B cell (primary cell): ENCODE data around the gene TCF7. TPM values are rescaled to one million over a fixed set of nuclear protein-coding genes. Genes with fewer than 3 reads are reported as not detected.

Source experiments
- ATAC-seq: fragments of 200-7000 bp; cut with Tn5 transposase; one replicate; pipeline ENCODE4 v1.10.0; 2021; ENCODE audit warnings: low read depth, mild to moderate bottlenecking, moderate number of reproducible peaks, moderate library complexity
- CTCF ChIA-PET: fragments of 350-600 bp; sonication (Branson Sonifier 250); formaldehyde crosslinking; loops from one replicate; lab custom pipeline; 2021; ENCODE audit warnings: antibody characterized with exemption, inconsistent platforms; lab: Charles Lee
- POLR2A ChIA-PET: fragments of 350-600 bp; sonication (Branson Sonifier 250); formaldehyde crosslinking; loops from one replicate; lab custom pipeline; 2021; ENCODE audit warnings: antibody characterized with exemption; lab: Charles Lee
- DNase-seq: peaks from one replicate; pipeline ENCODE4 v3.0.0; 2013
- H2AFZ ChIP-seq: 2 replicates; pipeline ENCODE4 v1.6.1; 2012; ENCODE audit warnings: mild to moderate bottlenecking, low read depth, low read length; ENCODE audit not compliant: insufficient read depth, poor library complexity, severe bottlenecking
- H3K27ac ChIP-seq, 2 donors: 1 replicate in 1 of 2; 2 replicates in 1 of 2; pipeline ENCODE4 v1.5.1; 2012 to 2013; ENCODE audit warnings: low read length in 2 of 2, mild to moderate bottlenecking in 2 of 2, moderate library complexity in 1 of 2
- H3K27me3 ChIP-seq, 4 experiments: fragments of 200-600 bp in 1 of 4; sonication (generic) in 1 of 4; replicated peaks in 1 of 4; 1 replicate in 2 of 4; 2 replicates in 2 of 4; pipeline versions ENCODE4 v1.6.1 to v1.7.0; 2013 to 2016; ENCODE audit warnings: low read length in 3 of 4, mild to moderate bottlenecking in 2 of 4, mixed read lengths in 1 of 4, moderate library complexity in 1 of 4; ENCODE audit not compliant: insufficient read depth in 4 of 4, control insufficient read depth in 3 of 4; ENCODE audit errors: control extremely low read depth in 1 of 4
- H3K36me3 ChIP-seq, 2 experiments: replicated peaks in 1 of 2; 1 replicate in 1 of 2; 2 replicates in 1 of 2; pipeline versions ENCODE4 v1.6.1 to v1.7.1; 2013; ENCODE audit warnings: low read length in 1 of 2; ENCODE audit not compliant: insufficient read depth in 2 of 2, control insufficient read depth in 1 of 2; ENCODE audit errors: control extremely low read depth in 1 of 2, extremely low read depth in 1 of 2
- H3K4me1 ChIP-seq, 2 donors: fragments of 200-600 bp in 1 of 2; sonication (generic) in 1 of 2; 1 replicate in 1 of 2; 2 replicates in 1 of 2; pipeline versions ENCODE4 v1.5.1 to v1.6.1; 2013 to 2017; ENCODE audit warnings: low read length in 2 of 2; ENCODE audit not compliant: control insufficient read depth in 2 of 2, insufficient read depth in 2 of 2
- H3K4me2 ChIP-seq: replicated peaks from 2 replicates; pipeline ENCODE3; 2012; ENCODE audit warnings: mild to moderate bottlenecking, low read depth, low read length; ENCODE audit not compliant: poor library complexity, severe bottlenecking
- H3K4me3 ChIP-seq, 5 experiments: fragments of 200-600 bp in 1 of 5; sonication (generic) in 1 of 5; 1 replicate in 3 of 5; 2 replicates in 2 of 5; pipeline versions ENCODE4 v1.5.1 to v1.7.0; 2011 to 2016; ENCODE audit warnings: low read length in 4 of 5, mild to moderate bottlenecking in 4 of 5, low read depth in 2 of 5, control low read depth in 1 of 5, moderate library complexity in 1 of 5; ENCODE audit not compliant: insufficient read depth in 1 of 5; ENCODE audit errors: control extremely low read depth in 1 of 5, extremely low read depth in 1 of 5
- H3K79me2 ChIP-seq: fragments of 200-600 bp; sonication (generic); one replicate; pipeline ENCODE4 v1.6.0; 2016; ENCODE audit warnings: low read length; ENCODE audit not compliant: control insufficient read depth, insufficient read depth
- H3K9ac ChIP-seq: fragments of 200-600 bp; sonication (generic); 2 replicates; pipeline ENCODE4 v1.6.1; 2017; ENCODE audit warnings: mild to moderate bottlenecking, low read length, moderate library complexity
- H3K9me3 ChIP-seq, 3 donors: one replicate each; pipeline versions ENCODE4 v1.6.1 to v1.7.1; 2013; ENCODE audit warnings: low read length in 2 of 3; ENCODE audit not compliant: control insufficient read depth in 2 of 3, insufficient read depth in 1 of 3; ENCODE audit errors: control extremely low read depth in 1 of 3
- H4K20me1 ChIP-seq: 2 replicates; pipeline ENCODE4 v1.6.0; 2012; ENCODE audit warnings: mild to moderate bottlenecking, low read length; ENCODE audit not compliant: insufficient read depth, control insufficient read depth, poor library complexity, severe bottlenecking
- H3K27ac Mint-ChIP-seq: one replicate; pipeline ENCODE4 v1.8.0; 2021; ENCODE audit warnings: mixed read lengths
- H3K27me3 Mint-ChIP-seq: one replicate; pipeline ENCODE4 v1.8.0; 2021; ENCODE audit warnings: mixed read lengths
- H3K4me1 Mint-ChIP-seq: one replicate; pipeline ENCODE4 v1.8.0; 2021; ENCODE audit warnings: mixed read lengths
- H3K4me3 Mint-ChIP-seq: one replicate; pipeline ENCODE4 v1.8.0; 2021; ENCODE audit warnings: mixed read lengths
- H3K9me3 Mint-ChIP-seq: one replicate; pipeline ENCODE4 v1.8.0; 2022; ENCODE audit warnings: mixed read lengths; ENCODE audit not compliant: insufficient read depth
- CTCF ChIP-seq: fragments of 200-600 bp; IDR thresholded peaks from one replicate; pipeline ENCODE4 v1.8.0; 2022; ENCODE audit warnings: antibody characterized with exemption, mild to moderate bottlenecking
- EZH2 ChIP-seq: IDR thresholded peaks from 2 replicates; pipeline ENCODE4 v1.6.1; 2012; ENCODE audit warnings: borderline replicate concordance, low read depth, mild to moderate bottlenecking, moderate library complexity, low read length; ENCODE audit not compliant: insufficient read depth, poor library complexity, severe bottlenecking
- WGBS: methylation state at CpG from one replicate; pipeline ENCODE4 v1.1.5; 2013; ENCODE audit warnings: missing lambda C conversion rate; ENCODE audit not compliant: insufficient coverage; 5-methylcytosine and 5-hydroxymethylcytosine counted together
- intact Hi-C: fragments of 100-400 bp; cut with micrococcal nuclease; formaldehyde crosslinking; loops from one replicate; pipeline ENCODE4 v1.10.0; 2022
- polyA plus RNA-seq: library from polyadenylated mRNA; depleted of rRNA; stranded (reverse); fragments of >200 nt; gene quantifications from 2 replicates; pipeline ENCODE4 v1.2.3, GENCODE V29; 2012
- total RNA-seq, 2 donors: library from RNA; stranded (reverse); fragments of 120-200 nt in 1 of 2; gene quantifications; 1 replicate in 1 of 2; 2 replicates in 1 of 2; pipeline versions ENCODE4 v1.2.3 to v1.2.4, GENCODE V29; 2013 to 2022

TCF7 gene
- total and polyA plus RNA-seq, 2 donors (not counting 1 experiment from before 2014, with no cell fraction given), result 26.8 to 61.1 TPM

- H3K27me3 Mint-ChIP-seq, result no peaks in the 10 kb centered on the region
- H3K27ac Mint-ChIP-seq, result peak overlapping the region; percentile 96
- WGBS, result 90% methylated on average over 5 of the region's 5 CpGs
- H3K27me3 ChIP-seq, result no peaks in the 10 kb centered on the region
- H3K9ac ChIP-seq, result no peak overlapping the region
- H3K79me2 ChIP-seq, result no peaks in the 10 kb centered on the region
- peak overlapping the region; percentile 34 for H3K4me3 Mint-ChIP-seq
- no peaks in the 10 kb centered on the region for H4K20me1 ChIP-seq
- no peak overlapping the region for H3K27ac ChIP-seq
- ChIA-PET CTCF (interaction anchor here (1.6 to 8.1 kb wide), 3 partner anchors 14 to 72 kb away, joined by 5 to 149 read pairs (median 84); partner anchors contain the start of gene TCF7), POLR2A (interaction anchor here (2.7 kb wide), 1 partner anchor 26 kb away, joined by 9 read pairs; no protein-coding TSS in a partner anchor)
- TF ChIP-seq EZH2 (no peak), CTCF (no peak)
- no peak for ATAC-seq
- H3K4me1 ChIP-seq, result peaks cover 31 to 36% of the 10 kb centered on the region in 2 donors
- DNase-seq, result no peak
- no peaks in the 10 kb centered on the region for H3K36me3 ChIP-seq
- H3K9me3 Mint-ChIP-seq, result no peaks in the 10 kb centered on the region
- H3K4me2 ChIP-seq, result no peak overlapping the region
- intact Hi-C loops, result no loop called here
- no peak overlapping the region for H3K4me3 ChIP-seq
- peaks cover 37% of the 10 kb centered on the region for H3K4me1 Mint-ChIP-seq
- H2AFZ ChIP-seq, result peak overlapping the region; percentile 51
- no peaks in the 10 kb centered on the region for H3K9me3 ChIP-seq
Observed at GRCh38 chr5:134098690-134099089, 15.8 kb upstream of the TCF7 start.

GRCh38 chr5:134099288-134099872, 15.1 kb upstream of the TCF7 start:
- Histone ChIP-seq H3K27ac (peak overlapping the region; percentile 76 to 88), H3K4me1 (peaks cover 31 to 41% of the 10 kb centered on the region in 2 donors), H3K9me3 (no peaks in the 10 kb centered on the region), H3K36me3 (no peaks in the 10 kb centered on the region), H3K27me3 (no peaks in the 10 kb centered on the region), H4K20me1 (no peaks in the 10 kb centered on the region), H3K79me2 (no peaks in the 10 kb centered on the region), H3K4me2 (peak overlapping the region; percentile 72), H3K4me3 (peak overlapping the region in 1 of 5 experiments; percentile 40), H3K9ac (peak overlapping the region; percentile 51), H2AFZ (peak overlapping the region; percentile 51)
- Mint-ChIP-seq H3K27ac (peak overlapping the region; percentile 96), H3K4me3 (no peak overlapping the region), H3K4me1 (peaks cover 41% of the 10 kb centered on the region), H3K9me3 (no peaks in the 10 kb centered on the region), H3K27me3 (no peaks in the 10 kb centered on the region)
- ChIA-PET CTCF (interaction anchor here (0.8 to 8.1 kb wide), 10 partner anchors 13 to 125 kb away, joined by 3 to 149 read pairs (median 5); partner anchors contain the start of gene TCF7), POLR2A (interaction anchor here (0.8 to 2.7 kb wide), 6 partner anchors 19 to 127 kb away, joined by 4 to 16 read pairs (median 6); partner anchors contain the start of gene PPP2CA)
- DNase-seq, result peak; percentile 25
- WGBS, result 71% methylated on average over 9 of the region's 11 CpGs
- intact Hi-C loops, result no loop called here
- TF ChIP-seq CTCF (no peak), EZH2 (no peak)
- ATAC-seq, result no peak
